Lower leg skin (tissue), 4 donors: ENCODE data around the gene KIF1A. TPM values are rescaled to one million over a fixed set of nuclear protein-coding genes. Genes with fewer than 3 reads are reported as not detected.
"Not testable (repeated sequence)": the region's sequence is repeated elsewhere in the genome, so short reads cannot be mapped to it uniquely, and the experiment has no call there.

Source experiments
- DNase-seq, 2 donors: peaks; one replicate each; pipeline ENCODE4 v3.0.0-alpha.2; 2019; ENCODE audit warnings: low spot score in 2 of 2
- H3K4me3 ChIP-seq: fragments of 200-600 bp; sonication (generic); 2 replicates; pipeline ENCODE4 v1.5.1; 2017; ENCODE audit warnings: mild to moderate bottlenecking, low read depth; ENCODE audit not compliant: poor library complexity, severe bottlenecking
- CTCF ChIP-seq, 3 donors: fragments of 450-650 bp; IDR thresholded peaks; one replicate each; pipeline ENCODE4 v1.5.1; 2016; ENCODE audit warnings: antibody characterized with exemption in 3 of 3, mild to moderate bottlenecking in 3 of 3, moderate library complexity in 2 of 3
- POLR2A ChIP-seq, 2 donors: fragments of 450-650 bp; IDR thresholded peaks; one replicate each; pipeline ENCODE4 v1.6.1; 2016 to 2017; ENCODE audit warnings: antibody characterized with exemption in 2 of 2, mild to moderate bottlenecking in 1 of 2, moderate library complexity in 1 of 2
- WGBS, 2 donors: methylation state at CpG; one replicate each; pipeline ENCODE4 v1.1.5; 2018; 5-methylcytosine and 5-hydroxymethylcytosine counted together
- intact Hi-C: fragments of 100-400 bp; cut with DNase I; formaldehyde crosslinking; loops from one replicate; pipeline ENCODE4 v1.15.0; 2023; ENCODE audit warnings: low total_unique reads
- total RNA-seq, 4 donors: library from RNA; depleted of rRNA; stranded (reverse); fragments of >200 nt; gene quantifications; one replicate each; pipeline ENCODE4 v1.1.0, GENCODE V29; 2016

KIF1A gene
- total RNA-seq, 4 donors from 2014 or later = 0.76 to 4.3 (median 3.0) TPM

GRCh38 chr2:240782886-240783818, 36.9 kb downstream of the KIF1A start:
- no peak overlapping the region for H3K4me3 ChIP-seq
- intact Hi-C loops = no loop called here
- 85 to 87% methylated on average over 20 to 23 of the region's 32 CpGs for WGBS, 2 donors
- TF ChIP-seq CTCF (IDR thresholded peaks at IDR 0.05) (no peak), POLR2A (IDR thresholded peaks at IDR 0.05) (no peak)
- DNase-seq = no peak

- TF ChIP-seq CTCF (IDR thresholded peaks at IDR 0.05) (no peak), POLR2A (IDR thresholded peaks at IDR 0.05) (no peak)
- intact Hi-C loops = no loop called here
- no peak for DNase-seq
- WGBS, 2 donors = 85 to 89% methylated on average over 42 to 43 of the region's 43 CpGs
- H3K4me3 ChIP-seq = no peak overlapping the region
Measured at GRCh38 chr2:240782221-240782885, 37.7 kb downstream of the KIF1A start.

- no peak for TF ChIP-seq CTCF (IDR thresholded peaks at IDR 0.05)
- TF ChIP-seq POLR2A (IDR thresholded peaks at IDR 0.05) = no peak
- H3K4me3 ChIP-seq = no peak overlapping the region
- DNase-seq = no peak
- WGBS, 2 donors = 81 to 88% methylated on average over 58 of the region's 58 CpGs
- intact Hi-C loops = no loop called here
Measured at GRCh38 chr2:240781471-240782220, 38.4 kb downstream of the KIF1A start.

GRCh38 chr2:240780023-240780700, 39.9 kb downstream of the KIF1A start:
- WGBS, 2 donors = 50 to 56% methylated on average over 39 of the region's 39 CpGs
- no peak for DNase-seq
- TF ChIP-seq POLR2A (IDR thresholded peaks at IDR 0.05) (no peak), CTCF (IDR thresholded peaks at IDR 0.05) (no peak)
- H3K4me3 ChIP-seq = no peak overlapping the region
- intact Hi-C loops = no loop called here

GRCh38 chr2:240779250-240779832, 40.7 kb downstream of the KIF1A start:
- H3K4me3 ChIP-seq, DNase-seq, intact Hi-C loops: not testable (repeated sequence)
- 69 to 76% methylated on average over 6 of the region's 6 CpGs for WGBS, 2 donors
